Choroid plexus epithelial cell (primary cell): ENCODE measurements around the gene ADARB1.

Source experiments
- DNase-seq: peaks from one replicate; pipeline ENCODE4 v3.0.0-alpha.2; 2010; ENCODE audit warnings: low read depth
- H3K4me3 ChIP-seq: 2 replicates; pipeline ENCODE4 v1.5.1; 2011; ENCODE audit warnings: low read depth, mild to moderate bottlenecking, control low read depth, low read length, moderate library complexity
- TF ChIP-seq, protein P1 (sequence below): conservative IDR thresholded peaks from 2 replicates; pipeline ENCODE4 v1.5.1; 2011; ENCODE audit warnings: low read depth, mild to moderate bottlenecking, control low read depth, inconsistent platforms, low read length, moderate library complexity

The ADARB1 gene

DNA sequence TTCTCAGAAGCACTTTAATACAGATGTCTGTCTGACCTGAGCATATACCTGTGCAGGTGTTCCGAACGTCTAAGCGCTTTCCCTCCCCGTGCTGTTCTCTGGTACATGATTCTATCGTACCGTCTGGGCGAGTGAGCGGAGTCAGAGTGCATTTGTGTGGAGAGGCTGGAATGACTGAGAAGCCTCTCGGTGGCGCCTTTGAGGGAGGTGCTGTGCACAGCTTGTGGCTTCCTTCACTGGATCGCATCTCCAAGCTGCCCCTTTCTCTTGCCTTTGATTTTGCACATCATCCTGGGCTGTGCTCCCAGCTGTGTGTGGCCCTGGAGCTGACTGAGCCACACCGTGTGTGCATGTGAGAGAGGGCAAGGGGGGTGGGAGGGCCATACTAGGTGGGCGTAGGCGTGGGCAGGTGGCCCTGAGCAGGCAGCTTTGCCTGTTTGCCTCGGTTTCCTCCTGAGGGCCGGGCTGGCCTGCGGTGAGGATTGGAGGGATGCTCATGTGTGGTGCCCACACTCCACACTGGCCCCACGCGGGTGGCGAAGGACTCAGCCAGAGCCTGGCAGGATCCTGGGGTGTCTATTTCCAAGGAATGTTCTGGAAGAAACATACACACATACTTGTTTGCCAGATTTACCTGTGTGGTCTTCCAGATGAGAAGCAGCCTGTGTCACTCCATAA is 105.3 kb downstream of the ADARB1 start:
- TF ChIP-seq, protein P1, sequence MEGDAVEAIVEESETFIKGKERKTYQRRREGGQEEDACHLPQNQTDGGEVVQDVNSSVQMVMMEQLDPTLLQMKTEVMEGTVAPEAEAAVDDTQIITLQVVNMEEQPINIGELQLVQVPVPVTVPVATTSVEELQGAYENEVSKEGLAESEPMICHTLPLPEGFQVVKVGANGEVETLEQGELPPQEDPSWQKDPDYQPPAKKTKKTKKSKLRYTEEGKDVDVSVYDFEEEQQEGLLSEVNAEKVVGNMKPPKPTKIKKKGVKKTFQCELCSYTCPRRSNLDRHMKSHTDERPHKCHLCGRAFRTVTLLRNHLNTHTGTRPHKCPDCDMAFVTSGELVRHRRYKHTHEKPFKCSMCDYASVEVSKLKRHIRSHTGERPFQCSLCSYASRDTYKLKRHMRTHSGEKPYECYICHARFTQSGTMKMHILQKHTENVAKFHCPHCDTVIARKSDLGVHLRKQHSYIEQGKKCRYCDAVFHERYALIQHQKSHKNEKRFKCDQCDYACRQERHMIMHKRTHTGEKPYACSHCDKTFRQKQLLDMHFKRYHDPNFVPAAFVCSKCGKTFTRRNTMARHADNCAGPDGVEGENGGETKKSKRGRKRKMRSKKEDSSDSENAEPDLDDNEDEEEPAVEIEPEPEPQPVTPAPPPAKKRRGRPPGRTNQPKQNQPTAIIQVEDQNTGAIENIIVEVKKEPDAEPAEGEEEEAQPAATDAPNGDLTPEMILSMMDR, result no peak
- H3K4me3 ChIP-seq, result no peak overlapping the region
- DNase-seq, result no peak

DNA sequence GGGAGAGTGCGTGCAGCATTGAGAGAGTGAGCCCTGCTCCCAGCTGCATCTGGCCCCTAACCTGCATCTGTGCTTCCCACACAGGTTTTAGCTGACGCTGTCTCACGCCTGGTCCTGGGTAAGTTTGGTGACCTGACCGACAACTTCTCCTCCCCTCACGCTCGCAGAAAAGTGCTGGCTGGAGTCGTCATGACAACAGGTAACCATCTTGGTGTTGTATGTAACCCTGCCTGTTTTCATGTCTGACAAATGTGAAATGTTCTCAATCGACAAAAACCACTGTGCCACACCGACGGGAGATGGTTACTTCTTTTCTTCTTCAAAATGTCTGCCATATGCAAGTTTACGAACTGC is 105.8 kb downstream of the ADARB1 start:
- TF ChIP-seq, protein P1, result no peak
- no peak overlapping the region for H3K4me3 ChIP-seq
- DNase-seq, result no peak

DNA sequence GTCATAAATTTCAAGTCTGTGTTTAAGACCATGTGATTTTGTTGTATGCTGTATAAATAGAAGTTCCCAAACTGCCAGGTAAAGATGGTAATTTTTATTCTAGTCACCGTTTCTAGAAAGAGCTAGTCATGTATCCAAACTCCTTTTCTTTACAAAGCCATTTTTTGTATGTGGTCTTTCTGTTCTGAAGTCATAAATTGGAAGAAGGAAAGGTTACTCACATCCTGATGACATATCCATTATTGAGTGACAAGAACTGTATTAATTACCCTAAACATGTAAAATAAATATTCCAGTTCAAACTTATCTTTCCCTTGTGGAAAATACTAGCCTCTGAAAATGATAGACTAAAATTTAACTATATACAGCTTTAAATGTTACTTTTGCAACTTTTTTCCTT is 108.6 kb downstream of the ADARB1 start:
- no peak for DNase-seq
- TF ChIP-seq, protein P1, result no peak
- no peak overlapping the region for H3K4me3 ChIP-seq

DNA sequence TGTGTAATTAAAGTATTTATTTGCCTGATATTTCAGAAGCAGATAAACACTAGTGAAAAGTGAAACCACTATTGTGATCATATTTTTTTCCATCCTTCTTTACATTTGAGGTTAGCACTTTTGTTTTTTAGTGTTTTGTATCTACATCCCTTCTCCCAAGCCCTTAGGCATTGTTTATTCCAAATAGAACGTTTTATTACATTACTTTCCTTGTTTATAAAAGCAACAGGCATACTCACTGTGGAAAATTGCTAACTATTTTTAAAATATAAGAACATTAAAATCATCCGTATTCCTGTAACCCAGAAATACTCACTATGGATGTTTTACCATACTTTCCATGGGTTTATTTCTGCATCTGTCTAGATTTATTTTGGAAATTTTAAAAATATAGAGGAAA is 109.5 kb downstream of the ADARB1 start:
- TF ChIP-seq, protein P1, result no peak
- H3K4me3 ChIP-seq, result no peak overlapping the region
- DNase-seq, result no peak

DNA sequence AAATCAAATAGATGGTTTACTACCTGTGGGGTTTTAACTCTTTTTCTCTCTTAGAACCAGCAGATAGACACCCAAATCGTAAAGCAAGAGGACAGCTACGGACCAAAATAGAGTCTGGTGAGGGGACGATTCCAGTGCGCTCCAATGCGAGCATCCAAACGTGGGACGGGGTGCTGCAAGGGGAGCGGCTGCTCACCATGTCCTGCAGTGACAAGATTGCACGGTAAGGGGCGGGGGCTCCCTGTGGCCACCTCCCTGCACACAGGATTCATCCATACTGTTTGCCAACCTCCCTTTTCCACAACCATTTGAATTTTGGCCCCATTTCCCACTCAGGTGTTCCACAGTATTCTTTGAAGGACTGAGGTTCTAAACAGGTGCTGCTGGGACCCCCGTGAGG is 110.5 kb downstream of the ADARB1 start:
- no peak overlapping the region for H3K4me3 ChIP-seq
- DNase-seq, result no peak
- TF ChIP-seq, protein P1, result no peak

DNA sequence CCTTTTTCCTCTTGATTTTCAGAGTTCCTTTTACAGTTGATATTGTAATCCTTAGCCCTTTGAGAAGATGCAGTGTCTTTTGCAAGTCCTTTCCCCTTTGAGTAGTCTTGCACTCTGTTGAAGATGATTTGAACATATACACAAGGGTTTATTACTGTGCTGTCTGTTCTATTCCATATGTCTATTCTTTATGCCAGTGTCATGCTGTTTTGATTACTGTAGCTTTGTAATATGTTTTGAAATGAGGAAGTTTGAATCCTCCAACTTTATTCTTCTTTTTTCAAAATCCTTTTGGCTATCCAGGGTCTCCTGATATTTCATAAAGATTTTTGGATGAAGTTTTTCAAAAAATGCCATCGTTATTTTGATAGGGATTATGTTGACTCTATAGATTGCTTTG is 112.3 kb downstream of the ADARB1 start:
- no peak overlapping the region for H3K4me3 ChIP-seq
- DNase-seq, result no peak
- TF ChIP-seq, protein P1, result no peak

DNA sequence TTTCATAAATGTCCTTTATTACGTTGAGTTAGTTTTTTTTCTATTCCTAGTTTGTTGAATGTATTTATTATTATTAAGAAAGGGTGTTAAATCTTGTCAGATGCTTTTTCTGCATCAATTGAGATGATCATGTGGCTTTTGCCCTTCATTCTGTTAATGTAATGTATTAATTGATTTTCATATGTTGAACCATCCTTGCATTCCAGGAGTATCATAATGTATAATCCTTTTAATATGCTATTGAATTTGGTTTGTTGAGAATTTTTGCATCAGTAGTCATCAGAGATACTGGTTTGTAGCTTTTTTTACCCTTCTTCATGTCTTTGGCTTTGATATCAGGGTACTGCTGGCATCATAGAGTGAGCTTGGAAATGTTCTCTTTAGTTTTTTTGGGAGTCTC is 113.3 kb downstream of the ADARB1 start:
- no peak overlapping the region for H3K4me3 ChIP-seq
- TF ChIP-seq, protein P1, result no peak

More for the DNA sequence above, 113.3 kb downstream of the ADARB1 start:
- DNase-seq, result peak; percentile 16
